DOHH2 (cell line): ENCODE results near the gene GXYLT2.

Experiments used
- H3F3A ChIP-seq: fragments of 200-600 bp; sonication (generic), shearing (Covaris generic); 2 replicates; pipeline ENCODE4 v1.6.0; 2016; ENCODE audit warnings: antibody characterized with exemption, mild to moderate bottlenecking; ENCODE audit not compliant: control insufficient read depth, insufficient read depth
- H3K27ac ChIP-seq: fragments of 200-600 bp; sonication (generic); 2 replicates; pipeline ENCODE4 v1.5.1; 2014; ENCODE audit warnings: low read depth, mild to moderate bottlenecking, low read length, moderate library complexity
- H3K27me3 ChIP-seq: fragments of 200-600 bp; sonication (generic); 2 replicates; pipeline ENCODE4 v1.6.1; 2014; ENCODE audit warnings: mild to moderate bottlenecking, low read length, mixed read lengths; ENCODE audit not compliant: control insufficient read depth
- H3K36me3 ChIP-seq: fragments of 200-600 bp; sonication (generic); 2 replicates; pipeline ENCODE4 v1.6.1; 2014; ENCODE audit warnings: mild to moderate bottlenecking, low read length, moderate library complexity, mixed read lengths; ENCODE audit not compliant: control insufficient read depth
- H3K4me1 ChIP-seq: fragments of 200-600 bp; sonication (generic); 2 replicates; pipeline ENCODE4 v1.6.1; 2014; ENCODE audit warnings: mild to moderate bottlenecking, low read length, mixed read lengths; ENCODE audit not compliant: control insufficient read depth
- H3K4me2 ChIP-seq: fragments of 200-600 bp; sonication (generic); 2 replicates; pipeline ENCODE4 v1.6.0; 2014; ENCODE audit warnings: mild to moderate bottlenecking, low read length, moderate library complexity
- H3K4me3 ChIP-seq: fragments of 200-600 bp; sonication (generic); 2 replicates; pipeline ENCODE4 v1.5.1; 2014; ENCODE audit warnings: mild to moderate bottlenecking, low read length, mixed read lengths
- H3K79me2 ChIP-seq: fragments of 200-600 bp; sonication (generic); 2 replicates; pipeline ENCODE4 v1.6.1; 2014; ENCODE audit warnings: mild to moderate bottlenecking, low read length, mixed read lengths; ENCODE audit not compliant: control insufficient read depth
- H3K9me2 ChIP-seq: fragments of 200-600 bp; sonication (generic); replicated peaks from 2 replicates; pipeline ENCODE4 v1.6.1; 2014; ENCODE audit warnings: mild to moderate bottlenecking, low read length, mixed read lengths; ENCODE audit not compliant: control insufficient read depth
- H3K9me3 ChIP-seq: fragments of 200-600 bp; sonication (generic); 2 replicates; pipeline ENCODE4 v1.6.1; 2014; ENCODE audit warnings: antibody characterized with exemption, low read length, mixed read lengths; ENCODE audit not compliant: control insufficient read depth, insufficient read depth
- H4K20me1 ChIP-seq: fragments of 200-600 bp; sonication (generic); 2 replicates; pipeline ENCODE4 v1.6.0; 2014; ENCODE audit warnings: low read depth, mild to moderate bottlenecking, antibody characterized with exemption, low read length, moderate library complexity; ENCODE audit not compliant: control insufficient read depth, insufficient read depth
- CTCF ChIP-seq: fragments of 200-600 bp; sonication (generic); IDR thresholded peaks from one replicate; pipeline ENCODE4 v1.5.1; 2014; ENCODE audit warnings: antibody characterized with exemption, mild to moderate bottlenecking, low read depth, low read length; ENCODE audit not compliant: poor library complexity, severe bottlenecking
- EZH2phosphoT487 ChIP-seq: fragments of 200-600 bp; sonication (generic); IDR thresholded peaks from 2 replicates; pipeline ENCODE4 v1.6.1; 2017; ENCODE audit warnings: borderline replicate concordance, mild to moderate bottlenecking, antibody characterized with exemption, low read length, moderate library complexity, mixed read lengths

The GXYLT2 gene

DNA sequence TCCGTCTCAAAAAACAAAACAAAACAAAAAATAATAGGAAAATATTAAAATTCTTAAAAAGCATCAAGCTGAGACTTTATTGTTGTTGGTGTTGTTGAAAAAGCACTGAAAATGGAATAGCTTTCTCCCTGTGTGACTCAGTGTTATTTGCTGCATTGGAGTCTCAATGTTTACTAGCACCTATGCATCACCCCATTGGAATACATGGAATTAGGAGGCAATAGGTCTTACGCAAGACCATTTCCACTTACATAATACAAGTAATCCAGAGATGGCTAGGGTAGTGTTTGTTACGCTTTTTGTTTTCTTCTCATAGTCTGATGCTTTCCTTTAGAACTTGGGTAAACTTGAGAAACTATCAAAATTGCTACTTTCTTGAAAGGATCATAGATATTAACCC lies 15.2 kb downstream of the GXYLT2 start:
- no peak for TF ChIP-seq CTCF
- TF ChIP-seq EZH2phosphoT487: no peak
- Histone ChIP-seq H3K4me2 (no peak overlapping the region), H3K27ac (no peak overlapping the region), H3K9me2 (no peaks in the 10 kb centered on the region), H3K9me3 (no peaks in the 10 kb centered on the region), H3K27me3 (peaks cover 21% of the 10 kb centered on the region; the same call in 1 of the 2 replicates), H3K36me3 (no peaks in the 10 kb centered on the region), H3F3A (no peaks in the 10 kb centered on the region), H3K79me2 (no peaks in the 10 kb centered on the region), H3K4me3 (no peak overlapping the region), H4K20me1 (no peaks in the 10 kb centered on the region), H3K4me1 (no peaks in the 10 kb centered on the region)

GRCh38 chr3:72904163-72904562 lies 16.3 kb downstream of the GXYLT2 start:
- Histone ChIP-seq H3K27ac (no peak overlapping the region), H3K4me2 (no peak overlapping the region), H3K9me3 (no peaks in the 10 kb centered on the region), H4K20me1 (no peaks in the 10 kb centered on the region), H3K79me2 (no peaks in the 10 kb centered on the region), H3K4me3 (no peak overlapping the region), H3K9me2 (no peaks in the 10 kb centered on the region), H3K27me3 (peaks cover 26% of the 10 kb centered on the region; the same call in 1 of the 2 replicates), H3F3A (no peaks in the 10 kb centered on the region), H3K4me1 (no peaks in the 10 kb centered on the region), H3K36me3 (no peaks in the 10 kb centered on the region)
- TF ChIP-seq CTCF: no peak
- TF ChIP-seq EZH2phosphoT487: no peak

DNA sequence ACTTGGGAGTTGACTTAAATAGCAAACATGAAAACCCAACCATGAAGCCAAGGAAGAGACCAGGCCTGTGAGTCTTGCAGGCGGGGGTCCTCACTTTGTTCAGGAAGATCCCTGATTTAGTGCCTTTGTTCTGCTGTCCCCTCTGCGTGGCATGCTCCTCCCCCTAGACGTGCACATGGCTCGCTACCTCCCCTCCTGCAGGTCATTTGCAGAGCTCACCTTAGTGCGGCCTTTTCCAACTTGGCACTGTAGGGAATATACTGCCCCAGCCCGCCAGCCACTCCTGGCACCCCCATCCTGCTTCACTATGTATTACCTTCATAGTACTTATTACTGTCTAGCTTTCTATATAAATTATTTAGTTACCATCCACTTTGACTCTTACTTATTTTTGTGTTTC lies 18.3 kb downstream of the GXYLT2 start:
- Histone ChIP-seq H3K79me2 (no peaks in the 10 kb centered on the region), H3K4me3 (no peak overlapping the region), H3K4me1 (no peaks in the 10 kb centered on the region), H3F3A (no peaks in the 10 kb centered on the region), H4K20me1 (no peaks in the 10 kb centered on the region), H3K27me3 (peaks cover 29% of the 10 kb centered on the region), H3K4me2 (no peak overlapping the region), H3K27ac (no peak overlapping the region), H3K36me3 (no peaks in the 10 kb centered on the region), H3K9me2 (no peaks in the 10 kb centered on the region), H3K9me3 (no peaks in the 10 kb centered on the region)
- TF ChIP-seq CTCF: no peak
- no peak for TF ChIP-seq EZH2phosphoT487

DNA sequence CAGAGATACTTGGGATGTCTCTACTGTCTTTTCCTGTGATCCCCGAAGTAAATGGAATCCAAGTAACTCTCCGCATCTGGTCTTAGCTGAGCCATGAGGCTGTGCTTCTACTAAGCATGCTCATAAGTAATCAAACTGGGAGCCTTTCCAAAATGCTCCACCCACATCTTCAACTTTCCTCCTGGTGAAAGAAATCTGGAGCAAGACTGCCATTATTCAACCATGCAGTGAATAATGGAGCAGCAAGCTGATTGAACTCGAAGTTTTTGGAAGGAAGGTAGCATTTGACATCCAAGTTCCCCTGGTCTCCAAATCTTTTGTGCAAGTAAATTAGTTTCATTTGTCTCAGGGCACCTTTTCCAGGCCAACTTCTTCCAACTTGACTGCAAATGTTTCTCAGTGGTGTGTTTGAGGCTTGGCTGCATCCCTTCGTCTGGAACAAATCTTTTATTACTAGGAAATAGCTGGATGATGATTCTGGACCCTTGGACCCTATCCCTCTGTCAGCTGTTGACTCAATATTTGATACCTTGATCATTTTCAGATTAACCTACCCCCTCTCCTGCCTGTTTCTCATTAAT lies 19.4 kb downstream of the GXYLT2 start:
- Histone ChIP-seq H3K27ac (no peak overlapping the region), H4K20me1 (no peaks in the 10 kb centered on the region), H3K4me2 (no peak overlapping the region), H3K27me3 (peaks cover 26% of the 10 kb centered on the region), H3K4me1 (no peaks in the 10 kb centered on the region), H3K9me3 (no peaks in the 10 kb centered on the region), H3F3A (no peaks in the 10 kb centered on the region), H3K79me2 (no peaks in the 10 kb centered on the region), H3K9me2 (no peaks in the 10 kb centered on the region), H3K36me3 (no peaks in the 10 kb centered on the region), H3K4me3 (no peak overlapping the region)
- TF ChIP-seq CTCF (no peak), EZH2phosphoT487 (no peak)
